MM.1S (cell line): ENCODE data around the gene CTSH.

Source experiments
- CTCF ChIP-seq: fragments of 300-600 bp; sonication (generic); IDR thresholded peaks from 2 replicates; pipeline ENCODE4 v1.5.1; 2016; ENCODE audit warnings: antibody characterized with exemption, low read length, mixed read lengths
- EZH2 ChIP-seq: fragments of 300-600 bp; sonication (generic); optimal IDR thresholded peaks from 2 replicates; pipeline ENCODE3; 2017; ENCODE audit warnings: low read depth, mild to moderate bottlenecking, antibody characterized with exemption, low read length, mixed read lengths
- EZH2phosphoT487 ChIP-seq: fragments of 300-600 bp; sonication (generic); IDR thresholded peaks from 2 replicates; pipeline ENCODE4 v1.6.1; 2018; ENCODE audit warnings: antibody characterized with exemption, low read length

- TF ChIP-seq EZH2 (no peak), CTCF (no peak), EZH2phosphoT487 (no peak)
These were observed 1.6 kb upstream of the CTSH start for GRCh38 chr15:78946493-78946892.
